HG03469 (cell line): ENCODE results near the gene MAGT1.
"Not testable (repeated sequence)": the region's sequence is repeated elsewhere in the genome, so short reads cannot be mapped to it uniquely, and the experiment has no call there.

Experiments used
- ATAC-seq: cut with Tn5 transposase; IDR thresholded peaks from one replicate; pipeline ENCODE4 v1.9.1; 2021; ENCODE audit warnings: mild to moderate bottlenecking, moderate library complexity, moderate number of reproducible peaks; ENCODE audit not compliant: unreplicated experiment

MAGT1 gene

DNA sequence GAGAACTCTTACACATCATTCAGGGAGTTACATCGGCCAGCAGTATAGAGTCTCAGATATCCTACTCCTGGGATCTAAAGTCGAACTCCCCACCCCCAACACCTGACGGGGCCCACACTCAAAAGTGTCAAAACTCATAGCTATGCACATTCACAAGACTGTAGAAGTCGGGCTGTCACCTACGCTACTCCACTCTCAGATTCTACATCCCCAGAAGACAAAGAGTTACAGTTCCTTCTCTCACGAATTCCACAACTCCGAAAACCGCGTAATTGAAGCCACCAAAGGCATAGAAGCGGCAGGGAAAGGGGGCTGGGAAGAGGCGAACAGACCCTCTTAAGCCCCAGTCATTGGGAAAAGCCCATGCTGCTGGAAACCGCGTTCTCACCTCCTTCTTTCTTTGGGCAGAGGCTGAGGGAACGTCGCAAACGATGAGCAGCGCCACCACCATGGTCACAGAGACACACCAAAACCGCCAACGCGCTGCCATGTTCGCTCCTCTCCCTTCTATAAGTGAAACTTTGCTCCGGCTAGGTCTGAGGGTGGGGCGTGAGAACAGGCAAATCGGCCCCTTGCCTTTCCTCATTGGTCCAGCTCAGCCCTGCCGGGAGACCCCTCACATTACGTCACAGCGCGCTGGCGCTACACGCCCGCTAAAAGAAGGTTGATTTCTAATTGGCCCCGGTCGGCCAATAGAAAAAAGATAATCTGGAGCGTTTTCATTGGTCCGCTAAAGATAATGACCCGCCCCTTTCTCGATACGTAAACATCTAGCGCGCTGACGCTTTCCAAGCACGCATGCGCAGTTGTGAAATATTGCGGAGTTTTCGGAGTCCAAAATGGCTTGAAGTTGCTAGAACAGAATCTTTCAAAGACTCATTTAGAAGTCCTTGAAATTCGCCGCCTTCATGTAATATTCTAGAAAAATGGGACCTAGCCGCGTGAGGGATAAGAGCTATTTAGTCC lies at the start of gene MAGT1:
Gene MAGT1 (minus strand): TSS at position 515 of the 966 bp plus-strand sequence. CDS start 25 bp downstream, at position 490.
- ATAC-seq, result peak; percentile 88

DNA sequence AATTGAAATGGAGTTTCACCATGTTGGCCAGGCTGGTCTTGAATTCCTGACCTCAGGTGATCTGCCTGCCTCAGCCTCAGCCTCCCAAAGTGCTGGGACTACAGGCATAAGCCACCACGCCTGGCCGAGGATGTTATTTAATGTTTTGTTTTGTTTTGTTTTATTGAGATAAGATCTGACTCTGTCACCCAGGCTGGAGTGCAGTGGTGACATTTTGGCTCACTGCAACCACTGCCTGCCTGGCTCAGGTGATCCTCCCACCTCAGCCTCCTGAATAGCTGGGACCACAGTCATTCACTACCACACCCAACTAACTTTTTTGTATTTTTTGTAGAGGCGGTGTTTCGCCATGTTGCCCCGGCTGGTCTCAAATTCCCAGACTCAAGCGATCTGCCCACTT lies 49.8 kb upstream of the MAGT1 start:
- ATAC-seq, result not testable (repeated sequence)

DNA sequence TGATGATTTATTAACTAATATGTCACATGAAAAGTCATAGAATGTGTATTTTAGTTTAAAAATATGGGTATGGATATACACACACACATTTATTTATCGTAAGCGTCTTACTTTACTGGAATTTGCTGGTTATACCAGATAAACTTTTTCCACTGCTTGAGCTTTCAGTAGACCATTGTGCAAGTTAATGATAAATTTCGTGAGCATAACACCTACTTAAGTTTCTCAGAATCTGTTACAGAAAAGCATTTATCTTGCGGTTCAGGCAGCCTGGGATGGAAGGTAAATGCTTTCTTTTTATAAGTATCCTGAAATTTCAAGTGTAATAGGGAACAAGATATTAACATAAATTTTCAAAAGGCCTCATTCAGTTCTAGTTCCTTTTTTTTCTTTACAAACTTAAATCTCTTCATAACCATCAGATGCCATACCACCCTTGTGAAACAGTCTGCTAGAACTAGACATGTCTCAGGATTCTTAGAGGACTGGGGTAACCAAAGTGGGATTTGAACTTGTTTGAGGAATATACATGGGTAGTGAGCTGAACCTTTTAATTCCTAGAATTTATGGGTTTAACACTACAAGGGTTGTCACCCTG lies 42.9 kb upstream of the MAGT1 start:
- no peak for ATAC-seq

DNA sequence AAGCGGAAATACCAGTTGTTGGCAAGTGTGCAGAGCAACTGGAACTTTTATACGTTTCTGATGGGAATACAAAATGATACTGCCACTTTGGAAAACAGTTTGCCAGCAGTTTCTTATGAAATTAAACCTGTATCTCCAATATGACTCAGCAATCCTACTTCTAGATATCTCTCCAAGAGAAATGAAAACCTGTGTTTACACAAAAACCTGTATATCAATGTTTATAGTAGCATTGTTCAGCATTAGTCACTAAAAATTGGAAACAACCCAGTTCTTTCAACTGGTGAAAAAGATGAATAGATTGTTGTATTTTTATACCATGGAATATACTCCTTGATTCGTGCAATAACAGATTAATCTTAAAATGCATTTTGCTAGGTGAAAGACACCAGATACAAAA lies 42.1 kb upstream of the MAGT1 start:
- no peak for ATAC-seq

DNA sequence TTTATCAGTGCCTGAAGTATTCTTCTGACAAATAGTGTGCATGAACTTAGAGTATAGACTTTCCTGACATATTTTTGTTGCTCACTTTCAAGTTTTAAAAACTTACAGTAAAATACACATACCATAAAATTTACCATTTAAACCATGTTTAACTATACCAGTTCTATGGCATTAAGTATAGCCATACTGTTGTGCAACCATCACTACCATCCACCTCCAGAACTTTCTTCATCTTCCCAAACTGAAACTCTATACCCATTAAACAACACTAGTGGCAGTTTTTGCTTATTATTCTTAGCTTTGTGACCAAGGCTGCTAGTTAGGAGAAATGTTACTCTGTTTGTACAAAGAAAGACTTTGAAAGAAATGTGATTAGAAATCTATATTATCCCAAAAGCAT lies 41.1 kb upstream of the MAGT1 start:
- no peak for ATAC-seq

DNA sequence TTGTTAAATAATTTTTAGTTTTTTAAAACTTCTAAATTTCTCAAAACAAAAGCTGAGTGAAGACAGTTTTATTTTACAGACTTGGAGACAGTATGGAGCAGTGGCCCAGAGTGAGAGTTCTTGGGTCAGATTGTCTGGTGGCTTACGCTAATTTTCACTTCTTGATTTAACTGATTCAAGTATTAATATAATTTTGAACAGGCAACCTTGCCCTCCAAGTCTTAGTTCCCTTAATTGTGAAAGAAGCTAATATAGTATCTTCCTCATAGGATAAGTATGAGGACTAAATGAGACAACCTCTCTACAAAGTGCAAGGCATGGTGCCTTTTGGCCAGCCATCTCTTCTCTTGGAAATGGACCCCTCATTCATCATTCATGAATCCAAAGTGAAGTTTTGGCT lies 40.7 kb upstream of the MAGT1 start:
- no peak for ATAC-seq

DNA sequence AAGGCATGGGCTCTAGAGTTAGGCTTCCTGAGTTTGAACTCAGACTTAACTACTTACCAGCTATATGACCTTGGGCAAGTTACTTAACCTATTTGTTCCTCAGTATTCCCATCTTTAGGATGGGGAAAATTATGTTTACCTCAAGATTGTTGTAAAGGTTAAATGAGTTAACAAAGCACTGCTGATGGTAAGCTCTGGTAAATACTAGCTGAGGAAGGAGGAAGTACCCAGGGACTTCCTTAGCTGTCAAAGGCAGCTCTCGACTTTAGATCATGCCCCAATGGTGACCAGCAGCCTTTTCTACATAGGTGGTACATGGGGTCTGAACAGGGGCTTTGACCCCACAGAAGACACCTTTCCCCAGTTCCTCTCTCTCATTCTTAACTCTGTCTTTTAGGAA lies 35.3 kb upstream of the MAGT1 start:
- no peak for ATAC-seq

DNA sequence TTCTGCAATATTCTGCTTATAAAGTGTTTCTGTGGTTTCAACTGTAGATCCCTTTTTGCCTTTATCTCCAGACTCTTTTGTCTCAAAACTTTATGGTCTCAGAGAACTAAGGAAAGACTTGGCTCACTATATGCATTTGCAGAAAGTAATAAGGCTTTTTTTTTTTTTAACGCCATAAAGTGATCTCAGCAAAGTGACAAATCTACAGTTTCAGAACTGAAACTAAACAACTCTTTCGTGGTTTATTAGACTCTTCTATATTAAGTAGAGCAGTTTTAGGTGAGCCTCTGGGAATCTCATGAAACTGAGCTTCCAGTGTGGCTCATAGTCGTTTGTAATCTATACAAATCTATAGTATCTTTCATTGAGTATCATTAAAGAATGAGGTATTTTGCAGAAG lies 30.5 kb upstream of the MAGT1 start:
- no peak for ATAC-seq

DNA sequence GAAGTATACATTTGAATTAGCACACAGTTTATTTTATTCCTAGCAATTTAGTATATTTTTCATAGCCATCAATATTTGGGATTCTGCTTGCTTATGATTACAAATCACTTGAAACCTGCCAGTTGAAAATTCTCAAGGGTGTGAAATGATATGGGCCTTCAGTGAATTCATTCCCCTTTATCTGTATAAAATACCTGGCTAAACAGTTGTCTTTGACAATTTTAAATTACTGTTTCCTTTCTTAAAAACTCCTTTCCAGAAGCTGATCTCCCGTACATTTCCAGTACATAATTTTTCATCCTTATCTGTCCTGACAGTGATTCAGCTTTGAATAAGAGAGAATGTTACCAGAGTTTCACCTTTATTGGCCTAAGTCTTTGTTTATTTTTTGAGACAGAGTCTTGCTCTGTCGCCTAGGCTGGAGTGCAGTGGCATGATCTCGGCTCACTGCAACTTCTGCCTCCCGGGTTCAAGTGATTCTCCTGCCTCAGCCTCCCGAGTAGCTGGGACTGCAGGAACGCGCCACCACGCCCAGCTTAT lies 29.2 kb upstream of the MAGT1 start:
- ATAC-seq, result no peak

DNA sequence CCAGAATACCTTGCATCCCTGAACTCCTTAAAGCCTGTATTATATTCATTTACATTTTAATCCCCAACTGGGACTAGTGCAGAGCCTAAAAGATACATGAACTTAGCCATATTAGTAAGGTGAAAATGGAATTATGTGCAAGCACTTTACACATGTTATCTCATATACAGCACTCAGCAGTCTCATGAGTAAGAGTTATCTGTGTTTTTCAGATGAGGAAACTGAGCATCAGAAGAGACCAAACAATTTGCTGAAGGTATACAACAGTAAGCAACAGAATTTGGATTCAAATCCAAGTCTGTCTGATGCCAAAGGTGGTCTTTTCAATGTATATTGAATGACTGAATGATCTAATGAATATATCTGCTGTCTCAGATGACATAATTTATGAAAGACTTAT lies 27.6 kb upstream of the MAGT1 start:
- ATAC-seq, result no peak

DNA sequence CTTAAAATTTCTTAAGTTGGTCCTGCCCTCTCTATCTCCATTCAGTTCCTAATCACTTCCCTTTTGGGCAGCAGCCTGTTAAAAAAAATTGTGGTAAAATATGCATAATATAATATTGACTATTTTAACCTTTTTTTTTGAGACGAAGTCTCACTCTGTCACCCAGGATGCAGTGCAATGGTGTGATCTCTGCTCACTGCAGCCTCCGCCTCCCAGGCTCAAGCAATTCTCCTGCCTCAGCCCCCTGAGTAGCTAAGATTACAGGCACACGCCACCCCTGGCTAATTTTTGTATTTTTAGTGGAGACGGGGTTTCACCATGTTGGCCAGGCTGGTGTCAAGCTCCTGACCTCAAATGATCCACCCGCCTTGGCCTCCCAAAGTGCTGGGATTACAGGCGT lies 24.1 kb upstream of the MAGT1 start:
- ATAC-seq, result not testable (repeated sequence)

DNA sequence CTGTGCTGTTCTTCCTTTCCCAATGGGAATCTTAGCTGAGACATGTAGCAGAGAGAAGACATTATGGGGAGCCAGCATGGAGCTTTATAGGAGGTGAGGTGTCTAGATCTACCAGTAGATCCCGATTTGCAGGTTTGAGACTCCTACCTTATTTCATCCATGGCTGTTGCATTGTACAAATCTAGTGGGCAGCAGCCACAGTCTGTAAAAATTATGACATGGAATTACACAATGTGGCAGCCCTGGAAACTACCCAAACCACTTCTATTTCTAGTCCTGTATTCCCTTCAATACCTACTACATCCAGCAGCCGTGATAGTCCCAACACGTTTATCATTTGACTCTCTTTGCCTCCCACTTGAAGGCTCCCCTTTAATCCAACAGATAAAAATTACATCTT lies 23.3 kb upstream of the MAGT1 start:
- no peak for ATAC-seq

DNA sequence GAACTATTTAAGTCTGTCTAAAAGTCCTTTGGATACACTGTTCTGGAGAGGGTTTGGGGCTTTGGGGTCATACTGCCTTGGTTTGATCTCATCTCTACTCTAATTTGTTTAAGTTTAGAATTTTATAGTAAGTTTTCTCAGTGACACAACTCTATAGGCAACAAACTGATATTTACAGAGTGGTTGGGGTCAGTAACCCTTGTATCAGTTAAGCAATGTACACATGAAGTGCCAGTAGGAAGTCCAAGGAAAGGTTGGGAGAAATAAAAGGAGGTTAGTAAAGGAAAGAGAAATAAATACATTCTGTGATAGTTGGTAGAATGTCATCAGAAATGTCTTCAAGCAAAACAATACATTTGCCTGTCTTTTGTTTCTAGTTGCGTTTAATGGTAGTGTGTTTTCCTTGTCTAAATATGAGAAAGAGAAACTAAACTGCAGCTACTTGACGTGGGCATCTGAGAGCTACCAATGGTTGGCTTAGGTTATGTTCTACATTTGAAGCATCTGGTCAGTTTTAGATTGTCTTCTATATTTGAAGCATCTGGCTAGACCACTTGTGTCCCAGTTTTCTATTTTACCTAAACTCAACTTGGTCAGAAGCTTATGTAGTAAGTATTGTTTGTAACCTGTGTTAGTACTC lies 22.2 kb upstream of the MAGT1 start:
- ATAC-seq, result no peak

DNA sequence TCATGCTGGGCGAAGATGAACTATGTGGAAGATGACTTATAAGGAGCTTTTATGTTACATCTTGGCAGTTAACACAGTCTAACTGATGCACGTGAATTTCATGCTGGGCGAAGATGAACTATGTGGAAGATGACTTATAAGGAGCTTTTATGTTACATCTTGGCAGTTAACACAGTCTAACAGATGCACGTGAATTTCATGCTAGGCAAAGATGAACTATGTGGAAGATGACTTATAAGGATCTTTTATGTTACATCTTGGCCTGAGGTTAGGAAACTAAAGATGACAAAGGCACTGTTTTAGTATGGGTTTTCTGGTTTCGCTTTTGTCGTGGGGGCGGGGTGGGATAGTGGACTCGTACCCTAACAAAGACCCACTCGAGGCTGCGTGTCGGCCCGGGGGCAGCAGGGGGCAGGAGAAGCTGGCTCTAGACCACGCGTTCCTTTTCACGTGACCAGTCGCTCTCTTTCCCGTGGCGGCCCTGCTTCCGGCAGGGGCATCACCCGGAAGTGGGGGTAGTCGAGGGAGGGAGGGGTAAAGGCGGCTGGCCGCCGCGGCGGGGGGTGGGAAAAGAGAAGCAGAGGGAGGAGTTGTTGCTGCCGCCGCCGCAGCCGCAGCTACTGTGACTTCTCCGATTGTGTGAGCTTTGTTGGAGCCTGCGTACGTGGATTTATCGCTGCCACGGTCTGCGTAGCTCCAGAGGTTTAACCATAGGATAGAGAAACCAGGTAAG lies 15.0 kb upstream of the MAGT1 start, which contains the start of gene ATP7A:
Gene ATP7A (plus strand): TSS at position 586 of the 733 bp plus-strand sequence. CDS start 60,949 bp downstream, outside the sequence.
- ATAC-seq, result peak; percentile 93

DNA sequence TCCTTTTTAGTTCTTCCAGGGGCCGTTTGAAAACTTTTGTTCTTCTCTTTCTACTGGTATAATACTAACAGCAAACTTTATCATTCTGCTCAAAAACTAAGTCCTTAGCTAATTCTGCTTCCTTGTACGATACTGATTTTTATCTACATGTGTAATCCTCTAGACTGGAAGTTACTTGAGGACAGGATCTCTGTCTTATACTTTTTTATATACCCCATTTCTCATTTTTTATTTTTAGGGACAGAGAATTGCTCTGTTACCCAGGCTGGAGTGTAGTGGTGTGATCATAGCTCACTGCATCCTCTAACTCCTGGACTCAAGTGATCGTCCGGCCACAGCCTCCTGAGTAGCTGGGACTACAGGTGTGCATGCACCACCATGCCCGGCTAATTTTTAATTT lies 6.3 kb upstream of the MAGT1 start:
- no peak for ATAC-seq

DNA sequence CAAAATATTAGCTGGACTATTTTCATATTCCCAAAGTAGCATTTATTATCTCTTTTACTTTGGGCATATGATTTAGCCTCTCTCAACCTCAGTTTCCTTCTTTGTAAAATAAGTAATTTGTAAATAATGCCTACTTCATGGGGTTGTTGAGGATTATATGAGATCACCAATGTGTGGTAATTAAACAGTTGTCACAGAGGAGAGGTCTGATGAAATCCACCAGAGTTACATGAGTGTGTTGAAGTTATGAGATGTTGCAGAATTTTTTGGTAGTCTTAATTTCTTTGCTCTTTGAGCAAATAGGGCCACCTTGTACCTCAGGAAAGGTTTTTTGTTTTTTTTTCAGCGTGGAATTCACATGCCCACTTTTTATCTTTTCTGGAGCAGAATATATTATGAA lies 5.5 kb upstream of the MAGT1 start:
- ATAC-seq, result no peak

DNA sequence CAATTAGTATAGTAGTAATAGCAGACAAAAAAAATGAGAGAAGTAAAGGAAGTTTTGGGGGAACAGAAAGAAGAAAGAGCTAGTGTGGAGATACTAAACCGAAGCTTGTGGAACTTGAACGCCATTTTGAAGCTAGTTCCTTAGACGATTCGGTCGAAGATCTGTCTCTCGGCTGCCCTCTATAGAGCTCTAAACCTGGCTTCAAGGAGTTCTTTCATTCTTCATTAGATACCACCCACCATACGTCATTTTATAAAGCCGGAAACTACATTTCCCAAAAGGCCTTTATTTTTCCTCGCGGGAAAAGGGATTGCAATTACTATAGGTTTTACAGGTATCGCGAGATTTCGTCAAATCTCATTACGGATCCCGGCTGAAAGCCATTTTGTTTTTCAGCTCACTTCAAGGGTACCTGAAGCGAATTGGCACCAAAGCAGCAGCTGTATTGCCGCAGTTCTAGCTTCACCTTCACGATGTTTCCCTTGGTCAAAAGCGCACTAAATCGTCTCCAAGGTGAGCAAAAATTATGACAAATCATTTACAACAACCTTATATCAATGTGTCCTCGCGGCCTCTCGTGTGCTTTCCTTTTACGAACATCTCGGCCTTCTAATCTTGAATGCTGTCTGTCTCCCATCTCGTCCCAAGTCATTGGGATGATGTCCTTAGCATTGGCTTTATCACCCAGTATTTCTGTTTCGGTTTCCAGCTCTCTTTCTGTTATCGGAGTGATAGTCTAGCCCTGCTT lies 4.0 kb upstream of the MAGT1 start, which contains the start of gene COX7B:
Gene COX7B (plus strand): TSS at position 388 of the 748 bp plus-strand sequence. CDS start 86 bp downstream, at position 474.
- peak; percentile 42 for ATAC-seq

DNA sequence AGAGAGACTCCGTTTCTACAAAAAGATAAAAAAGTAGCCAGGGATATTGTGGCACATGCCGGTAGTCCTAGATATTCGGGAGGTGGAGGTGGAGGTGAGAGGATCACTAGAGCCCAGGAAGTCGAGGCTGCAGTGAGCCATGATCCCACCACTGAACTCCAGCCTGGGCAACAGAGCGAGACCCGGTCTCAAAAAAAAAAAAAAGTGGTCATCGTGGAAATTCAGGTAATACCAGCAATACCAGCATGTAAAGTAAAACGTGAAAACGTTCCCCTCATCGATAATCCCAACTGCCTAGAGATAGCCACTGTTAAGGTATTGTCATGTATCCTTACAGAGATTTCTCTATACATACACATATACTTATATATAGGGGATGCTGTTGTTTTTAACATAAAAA lies 1.5 kb downstream of the MAGT1 start:
- no peak for ATAC-seq

DNA sequence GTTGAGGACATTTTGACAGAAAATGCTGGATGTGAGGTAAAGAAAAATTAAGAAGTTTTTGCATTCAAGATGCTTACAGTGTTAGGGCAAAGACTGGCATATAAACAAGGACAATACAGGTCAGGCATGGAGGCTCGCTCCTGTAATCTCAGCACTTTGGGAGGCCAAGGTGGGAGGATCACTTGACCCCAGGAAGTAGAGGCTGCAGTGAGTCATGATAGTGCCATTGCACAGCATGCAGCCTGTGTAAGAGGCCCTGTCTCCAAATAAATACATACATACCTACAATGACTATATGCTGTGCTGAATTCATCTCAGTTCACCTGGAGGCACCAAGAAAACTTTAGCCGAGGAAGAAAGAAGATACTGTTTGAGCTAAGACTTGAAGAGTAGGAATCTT lies 2.3 kb downstream of the MAGT1 start:
- no peak for ATAC-seq

DNA sequence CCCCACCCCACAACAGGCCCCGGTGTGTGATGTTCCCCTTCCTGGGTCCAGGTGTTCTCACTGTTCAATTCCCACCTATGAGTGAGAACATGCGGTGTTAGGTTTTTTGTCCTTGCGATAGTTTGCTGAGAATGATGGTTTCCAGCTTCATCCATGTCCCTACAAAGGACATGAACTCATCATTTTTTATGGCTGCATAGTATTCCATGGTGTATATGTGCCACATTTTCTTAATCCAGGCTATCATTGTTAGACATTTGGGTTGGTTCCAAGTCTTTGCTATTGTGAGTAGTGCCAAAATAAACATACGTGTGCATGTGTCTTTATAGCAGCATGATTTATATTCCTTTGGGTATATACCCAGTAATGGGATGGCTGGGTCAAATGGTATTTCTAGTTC lies 13.8 kb downstream of the MAGT1 start:
- ATAC-seq, result not testable (repeated sequence)
